Left lobe of liver (tissue), 2 donors: ENCODE measurements around the gene MOV10L1. TPM values are rescaled to one million over a fixed set of nuclear protein-coding genes. Genes with fewer than 3 reads are reported as not detected.
"Not testable (repeated sequence)": the region's sequence is repeated elsewhere in the genome, so short reads cannot be mapped to it uniquely, and the experiment has no call there.

Experiments
- ATAC-seq: fragments of 200-7000 bp; cut with Tn5 transposase; one replicate; pipeline ENCODE4 v1.9.1; 2020; ENCODE audit warnings: mild to moderate bottlenecking, moderate library complexity
- DNase-seq: peaks from one replicate; pipeline ENCODE4 v3.0.0-alpha.2; 2020; ENCODE audit warnings: low spot score
- total RNA-seq: library from RNA; stranded (reverse); gene quantifications from one replicate; pipeline ENCODE4 v1.2.1, GENCODE V29; 2021
- donor health status: DM: no; HTN: no; CAD: no; lungs with moderate emphysema.
- donor health status: DM: no; HTN: yes; CAD: no.

Gene MOV10L1
- total RNA-seq, 1 donor from 2014 or later, result not detected

DNA sequence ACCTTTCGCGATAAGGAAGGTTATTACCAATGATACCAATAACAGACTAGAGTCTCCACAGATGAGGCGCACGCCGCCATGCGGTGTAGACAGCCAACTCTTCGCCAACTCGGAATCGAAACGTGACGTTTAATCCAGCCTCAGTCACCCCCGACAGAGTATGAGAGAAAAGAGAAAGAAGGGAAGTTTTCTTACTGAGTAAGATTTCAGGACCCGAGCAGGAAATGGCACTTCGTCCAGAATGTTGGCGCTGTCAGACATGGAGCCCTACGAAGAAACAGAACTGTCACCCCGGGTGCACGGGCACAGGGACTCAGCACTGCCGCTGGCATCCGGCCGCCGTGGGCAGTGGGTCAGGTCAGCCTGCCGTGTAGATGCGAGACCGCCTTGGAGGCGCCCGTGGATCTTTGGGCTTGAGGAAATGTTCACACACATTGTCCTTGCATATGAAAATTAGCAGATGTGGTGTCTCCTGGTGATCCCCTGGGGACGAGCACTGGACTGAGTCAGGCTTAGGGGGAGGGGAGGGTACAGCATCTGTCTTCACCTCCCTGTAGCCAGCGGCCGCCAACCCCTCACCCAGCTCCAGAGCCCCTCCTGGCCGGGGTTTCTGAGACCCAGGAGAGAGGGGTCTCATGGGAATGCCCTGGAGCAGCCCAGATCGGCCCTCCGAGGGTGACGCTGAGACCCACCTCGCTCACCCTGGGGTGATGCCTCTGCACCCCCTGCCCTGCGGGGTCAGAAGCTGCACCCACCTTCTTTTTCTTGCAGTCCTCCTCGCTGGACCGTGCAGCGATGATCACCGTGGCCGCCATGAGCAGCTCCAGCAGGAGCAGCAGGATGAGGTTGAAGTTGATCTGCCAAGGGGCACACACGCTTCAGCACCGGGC is 12.9 kb upstream of the MOV10L1 start:
- no peak for DNase-seq
- no peak for ATAC-seq

DNA sequence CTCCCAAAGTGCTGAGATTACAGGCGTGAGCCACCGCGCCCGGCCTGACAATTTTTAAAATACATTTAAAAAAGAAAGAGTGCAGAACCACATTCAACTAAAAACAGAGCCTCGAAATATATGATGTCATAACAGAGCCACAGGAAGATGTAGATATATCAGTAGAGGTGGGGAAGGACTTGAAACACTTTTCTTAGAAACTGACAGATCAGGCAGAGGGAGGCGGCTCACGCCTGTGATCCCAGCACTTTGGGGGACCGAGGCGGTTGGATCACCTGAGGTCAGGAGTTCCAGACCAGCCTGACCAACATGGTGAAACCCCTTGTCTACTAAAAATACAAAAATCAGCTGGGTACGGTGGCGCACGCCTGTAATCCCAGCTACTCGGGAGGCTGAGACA is 11.6 kb upstream of the MOV10L1 start:
- DNase-seq (no peak), ATAC-seq (no peak)

DNA sequence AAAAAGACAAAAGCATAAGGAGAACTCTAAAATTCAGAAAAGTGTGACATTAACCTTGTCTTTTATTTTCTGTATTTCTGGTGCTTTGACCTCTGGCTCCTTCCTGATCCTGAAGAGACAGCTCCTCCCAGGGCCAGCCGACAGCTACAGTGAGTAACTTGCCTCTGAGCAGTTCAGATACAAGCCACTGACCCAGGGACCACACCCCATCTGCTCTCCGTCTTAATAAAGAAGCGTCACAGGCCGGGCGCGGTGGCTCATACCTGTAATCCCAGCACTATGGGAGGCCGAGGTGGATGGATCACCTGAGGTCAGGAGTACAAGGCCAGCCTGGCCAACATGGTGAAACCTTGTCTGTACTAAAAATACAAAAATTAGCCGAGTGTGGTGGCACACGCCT is 11.0 kb upstream of the MOV10L1 start:
- no peak for ATAC-seq
- no peak for DNase-seq

DNA sequence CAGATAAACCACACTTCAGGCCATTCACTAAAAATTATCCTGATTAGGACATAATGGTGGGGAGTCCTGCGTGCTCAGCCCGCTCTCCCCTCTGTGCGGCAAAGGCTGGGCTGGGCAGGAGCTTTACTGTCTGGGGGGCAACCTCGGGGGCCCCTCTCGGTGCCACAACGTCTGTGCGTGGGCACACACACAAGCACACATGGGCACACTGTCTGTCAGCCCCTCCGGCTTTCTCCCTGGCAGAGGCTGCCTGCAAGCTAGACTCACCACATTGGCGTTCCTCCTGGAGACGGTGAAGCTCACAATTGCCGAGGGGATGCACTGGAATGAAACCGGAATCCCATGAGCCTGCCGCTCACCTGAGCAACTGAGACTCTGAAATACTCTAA is 9.7 kb upstream of the MOV10L1 start:
- no peak for ATAC-seq
- DNase-seq, result no peak

DNA sequence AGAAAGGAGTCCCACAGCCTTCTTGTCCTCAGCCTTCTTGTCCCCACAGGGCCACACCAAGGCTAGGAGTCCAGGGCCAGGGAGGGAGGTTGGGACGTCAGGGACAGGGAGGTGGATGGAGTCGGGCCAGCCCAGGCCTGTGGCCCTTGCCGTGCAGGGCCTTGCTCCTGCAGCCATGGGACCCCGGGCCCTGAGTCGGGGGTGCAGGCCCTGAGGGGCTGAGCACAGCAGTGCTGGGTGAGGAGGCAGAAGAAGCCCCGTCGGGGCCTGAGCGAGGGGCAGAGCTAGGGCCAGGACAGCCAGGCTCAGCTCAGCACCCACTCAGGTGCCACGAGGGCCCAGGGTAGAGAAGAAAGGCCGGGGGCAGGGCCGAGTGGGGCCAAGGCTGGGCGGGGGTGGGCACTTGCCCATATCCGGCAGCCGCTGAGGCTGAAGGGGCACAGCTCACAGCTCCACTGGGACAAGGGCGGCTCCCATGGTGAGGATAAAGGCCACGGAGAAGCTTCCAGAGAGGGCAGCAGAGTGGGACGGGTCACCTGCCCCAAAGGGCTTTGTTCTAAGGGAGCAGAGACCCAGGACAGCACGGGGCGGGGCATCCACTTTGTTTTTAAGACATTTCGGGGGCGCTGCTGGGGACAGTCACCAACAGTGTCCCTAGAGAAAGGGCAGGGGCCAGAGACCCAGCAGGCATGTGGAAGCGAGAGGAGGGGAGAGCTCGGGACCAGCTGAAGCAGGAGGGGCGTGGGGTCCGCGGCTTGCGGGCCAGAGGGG is 8.2 kb upstream of the MOV10L1 start:
- no peak for DNase-seq

DNA sequence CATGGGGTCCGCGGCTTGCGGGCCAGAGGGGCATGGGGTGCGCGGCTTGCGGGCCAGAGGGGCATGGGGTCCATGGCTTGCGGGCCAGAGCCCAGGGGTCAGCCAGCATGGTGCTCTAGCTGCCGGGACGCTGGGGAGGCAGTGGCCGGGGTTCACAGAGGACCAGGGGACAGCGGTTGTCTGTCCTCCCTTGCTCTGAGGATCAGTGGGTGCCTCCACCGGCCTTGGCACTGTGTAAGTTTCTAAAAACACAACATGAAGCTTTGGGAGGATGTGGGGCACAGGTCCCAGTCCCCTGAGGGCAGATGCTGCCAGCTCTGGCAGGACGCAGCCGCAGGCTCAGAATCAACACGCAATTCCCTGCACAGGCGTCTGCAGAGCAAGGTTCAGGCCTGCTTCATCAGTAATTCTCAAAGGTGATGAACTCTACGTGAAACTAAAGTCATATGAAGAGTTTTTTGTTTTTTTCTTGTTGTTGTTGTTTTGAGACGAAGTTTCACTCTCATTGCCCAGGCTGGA is 7.5 kb upstream of the MOV10L1 start:
- no peak for ATAC-seq
- no peak for DNase-seq

More for the DNA sequence above, 8.2 kb upstream of the MOV10L1 start:
- ATAC-seq, result no peak

DNA sequence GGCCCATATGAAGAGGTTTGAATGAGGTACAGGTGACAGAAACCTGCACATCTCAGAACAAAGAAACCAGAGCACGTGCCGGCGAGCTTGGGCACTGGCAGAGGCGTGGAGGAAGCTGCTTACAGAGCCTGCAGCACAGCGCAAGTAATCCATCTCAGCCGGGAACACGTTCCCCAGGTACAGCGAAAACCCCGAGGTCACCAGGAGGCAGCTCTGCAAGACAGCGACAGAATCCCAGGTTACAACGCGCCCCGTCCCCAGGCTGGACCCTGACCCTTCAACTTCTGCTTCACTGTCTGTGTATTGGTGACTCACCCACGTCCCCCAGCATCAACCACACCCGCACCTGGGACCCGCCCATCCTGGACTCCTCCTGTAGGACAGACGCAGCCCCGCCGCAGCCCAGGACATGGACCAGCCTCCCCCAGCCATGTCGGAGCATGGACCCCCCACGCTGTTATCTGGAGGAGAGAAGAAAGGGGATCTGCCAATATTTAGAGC is 6.8 kb upstream of the MOV10L1 start:
- DNase-seq (no peak), ATAC-seq (no peak)

DNA sequence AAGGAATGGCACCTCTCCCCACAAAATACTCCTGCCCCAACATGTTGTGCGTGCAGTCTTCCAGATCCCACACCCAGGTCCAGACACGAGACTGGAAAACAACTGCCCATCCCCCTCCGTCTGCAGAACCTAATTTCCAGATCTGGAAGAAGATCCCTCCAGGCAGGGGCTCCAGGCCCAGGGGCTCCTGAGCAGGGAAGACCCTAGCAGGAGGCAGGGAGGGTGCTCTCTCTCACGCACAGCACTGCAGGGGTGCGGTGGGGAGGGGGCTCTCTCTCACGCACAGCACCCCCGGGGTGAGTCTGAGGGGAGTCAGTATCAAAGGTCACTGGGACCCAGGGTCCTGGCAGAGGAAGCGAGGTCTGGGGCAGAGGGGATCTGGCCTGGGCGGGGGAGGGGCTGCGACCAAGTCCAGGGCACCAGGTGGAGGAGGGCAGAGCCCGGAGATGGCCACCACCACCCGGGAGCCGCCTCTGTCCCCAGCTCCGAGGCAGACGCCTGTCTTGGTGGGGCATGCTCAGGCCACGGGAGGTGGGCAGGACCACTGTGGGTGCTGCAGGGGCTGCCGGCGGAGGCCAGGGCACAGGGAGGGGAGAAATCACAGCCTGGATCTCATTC is 6.2 kb upstream of the MOV10L1 start:
- no peak for DNase-seq

DNA sequence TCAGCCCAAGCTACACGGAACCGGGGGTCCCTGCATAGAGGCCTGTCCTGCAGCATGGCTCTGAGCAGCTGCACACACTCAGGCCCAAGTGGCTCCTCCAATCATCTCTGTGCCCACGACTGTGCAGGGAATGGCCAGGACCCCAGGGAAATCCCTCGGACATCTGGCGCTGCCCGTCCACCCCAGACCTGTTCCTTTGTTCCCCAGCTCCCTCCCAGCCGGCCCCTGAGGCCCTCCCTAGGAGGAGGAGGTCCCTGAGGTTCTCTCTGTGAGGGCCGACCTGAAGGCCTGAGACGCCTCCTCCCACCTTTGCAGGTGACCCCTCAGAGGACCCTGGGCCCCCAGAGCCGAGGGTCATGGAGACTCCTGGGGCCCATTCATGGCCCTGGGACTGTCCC is 5.7 kb upstream of the MOV10L1 start:
- no peak for ATAC-seq

More for the DNA sequence above, 6.2 kb upstream of the MOV10L1 start:
- no peak for ATAC-seq

DNA sequence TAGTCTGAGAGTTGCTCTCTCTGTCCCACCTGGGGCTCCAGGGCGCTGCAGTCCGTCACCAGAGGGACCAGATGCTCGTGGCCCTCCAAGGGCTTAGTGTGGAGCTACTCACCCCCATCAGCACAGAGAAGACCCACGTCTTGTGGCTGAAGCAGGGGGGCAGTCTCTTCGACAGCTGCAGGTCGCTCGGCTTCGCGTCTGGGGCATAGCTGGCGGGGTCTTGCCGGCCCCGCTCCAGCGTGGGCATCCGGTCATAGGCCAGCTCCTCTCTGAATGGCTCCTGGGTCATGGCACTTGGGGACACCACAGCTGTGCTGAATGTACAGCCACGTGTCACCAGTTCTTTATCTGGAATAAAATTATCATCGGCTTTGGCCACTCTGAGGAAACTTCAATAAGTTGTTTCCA is 5.2 kb upstream of the MOV10L1 start:
- DNase-seq, result no peak
- no peak for ATAC-seq

More for the DNA sequence above, 5.7 kb upstream of the MOV10L1 start:
- DNase-seq, result no peak

DNA sequence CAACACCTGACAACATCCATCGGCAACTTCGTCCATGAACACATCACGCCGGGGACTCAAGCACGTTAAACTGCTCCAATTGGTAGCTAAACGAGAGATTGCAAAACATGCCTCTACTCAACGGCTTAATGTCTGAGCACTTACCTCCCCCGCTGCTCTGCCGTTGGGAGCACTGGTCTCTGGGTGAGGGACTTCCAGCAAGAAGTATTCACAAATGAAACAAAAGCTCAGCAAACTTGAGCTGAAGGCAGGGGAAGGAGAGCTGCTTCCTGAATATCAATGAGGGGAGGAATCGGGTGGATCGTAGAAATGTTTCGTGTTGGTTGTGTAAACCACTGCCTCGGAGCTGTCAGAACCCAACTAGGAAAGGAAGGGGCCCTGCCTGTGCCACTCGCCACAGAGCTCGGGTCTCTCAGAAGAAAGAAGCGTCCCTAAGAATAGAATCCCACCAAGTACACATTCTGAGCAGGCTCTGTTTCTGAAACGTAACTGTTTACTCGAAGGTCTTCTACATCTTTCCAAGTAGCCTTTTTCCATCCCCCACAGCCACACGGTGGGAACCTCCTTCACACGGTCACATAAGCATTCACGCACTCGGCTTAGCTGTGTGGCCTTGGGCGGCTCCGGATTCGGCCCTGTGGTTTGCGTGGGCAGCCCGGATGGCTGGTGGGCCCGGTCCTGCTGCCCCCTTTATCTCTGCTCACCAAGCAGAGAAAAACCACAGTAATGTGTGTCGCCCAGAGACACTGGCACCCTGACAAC is 4.4 kb upstream of the MOV10L1 start, which contains the start of gene MLC1:
MLC1 (minus strand) TSS at position 216 of the 762 bp plus-strand sequence. CDS start 524 bp downstream, outside the sequence.
- no peak for DNase-seq
- no peak for ATAC-seq

DNA sequence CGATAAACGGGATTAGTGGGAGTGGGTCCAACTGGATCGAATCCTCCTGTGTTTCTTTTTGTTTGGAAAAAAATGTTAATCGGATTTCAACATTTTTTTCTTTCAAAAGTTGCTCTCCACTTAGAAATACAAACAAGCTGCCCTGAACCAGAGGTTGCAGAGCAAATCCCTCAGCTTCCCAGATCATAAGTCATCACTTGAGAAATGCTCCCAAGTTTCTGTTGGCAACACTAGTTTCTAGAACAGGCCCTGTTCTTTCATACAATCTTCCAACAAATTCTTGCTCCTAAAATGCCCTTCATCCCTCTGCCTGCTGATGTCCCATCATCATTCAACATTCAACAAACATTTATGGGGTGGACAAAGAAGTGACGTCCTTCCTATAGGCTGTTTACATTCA is 3.3 kb upstream of the MOV10L1 start:
- ATAC-seq, result no peak
- no peak for DNase-seq

DNA sequence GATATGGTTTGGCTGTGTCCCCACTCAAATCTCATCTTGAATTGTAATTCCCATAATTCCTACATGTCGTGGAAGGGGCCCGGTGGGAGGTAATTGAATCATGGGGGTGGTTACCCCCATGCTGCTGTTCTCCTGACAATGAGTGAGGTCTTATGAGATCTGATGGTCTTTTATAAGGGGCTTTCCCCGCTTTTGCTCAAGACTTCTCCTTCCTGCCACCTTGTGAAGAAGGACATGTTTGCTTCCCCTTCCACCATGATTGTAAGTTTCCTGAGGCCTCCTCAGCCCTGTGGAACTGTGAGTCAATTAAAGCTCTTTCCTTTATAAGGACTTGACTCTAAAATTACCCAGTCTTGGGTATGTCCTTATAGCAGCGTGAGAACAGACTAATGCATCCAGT is 2.8 kb upstream of the MOV10L1 start:
- DNase-seq, ATAC-seq: not testable (repeated sequence)

DNA sequence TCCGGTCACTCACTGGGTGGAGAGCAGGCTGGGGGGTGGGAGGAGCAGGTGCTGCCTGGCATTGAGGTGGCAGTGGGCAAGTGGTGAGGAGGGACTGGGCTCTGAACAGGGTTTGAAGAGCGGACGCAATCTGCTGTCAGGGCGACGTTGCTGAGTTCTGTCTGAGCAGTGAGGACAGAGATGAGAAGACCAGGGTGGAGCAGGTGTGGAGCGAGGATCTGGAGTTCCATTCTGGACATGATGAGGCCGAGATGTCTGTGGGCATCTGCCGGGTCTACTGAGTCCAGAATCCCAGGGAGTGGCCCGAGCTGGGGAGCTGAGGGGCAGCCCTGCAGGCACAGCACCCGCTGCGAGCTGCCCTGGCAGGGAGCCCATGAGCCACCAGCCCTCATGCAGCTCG is 2.2 kb upstream of the MOV10L1 start:
- ATAC-seq (no peak), DNase-seq (no peak)

DNA sequence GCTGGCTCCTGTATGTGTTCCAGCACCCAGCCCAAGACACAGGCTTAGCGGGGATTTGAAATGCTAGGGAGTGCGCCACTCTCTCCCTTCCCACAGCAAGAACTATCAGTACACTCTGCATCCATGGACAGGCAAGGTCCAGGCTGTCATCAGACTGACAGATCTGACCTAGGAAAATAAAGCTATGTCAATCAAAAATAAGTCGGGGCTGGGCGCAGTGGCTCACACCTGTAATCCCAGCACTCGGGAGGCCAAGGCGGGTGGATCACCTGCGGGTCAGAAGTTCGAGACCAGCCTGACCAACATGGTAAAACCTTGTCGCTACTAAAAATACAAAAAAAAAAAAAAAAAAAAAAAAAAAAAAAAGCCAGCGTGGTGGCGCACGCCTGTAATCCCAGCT is 1.7 kb upstream of the MOV10L1 start:
- DNase-seq (no peak), ATAC-seq (no peak)

DNA sequence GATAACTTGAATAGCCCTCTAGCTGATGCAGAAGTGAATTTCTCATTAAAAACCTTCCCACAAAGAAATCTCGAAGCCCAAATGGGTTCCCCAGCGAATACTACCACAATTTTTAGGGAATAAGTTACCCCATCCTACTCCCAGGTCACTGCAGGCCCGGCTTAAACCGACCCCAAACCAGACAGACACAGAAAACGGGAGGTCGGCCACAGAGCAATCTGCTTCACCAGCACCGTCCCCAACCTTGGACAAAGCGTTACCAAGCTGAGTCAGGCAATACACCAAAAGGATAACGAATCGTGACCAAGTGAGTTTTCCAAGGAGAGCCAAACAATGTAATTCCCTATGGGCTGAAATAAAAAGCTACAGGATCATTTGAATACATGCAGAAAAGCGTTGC is 575 bp upstream of the MOV10L1 start:
- DNase-seq (no peak), ATAC-seq (no peak)

DNA sequence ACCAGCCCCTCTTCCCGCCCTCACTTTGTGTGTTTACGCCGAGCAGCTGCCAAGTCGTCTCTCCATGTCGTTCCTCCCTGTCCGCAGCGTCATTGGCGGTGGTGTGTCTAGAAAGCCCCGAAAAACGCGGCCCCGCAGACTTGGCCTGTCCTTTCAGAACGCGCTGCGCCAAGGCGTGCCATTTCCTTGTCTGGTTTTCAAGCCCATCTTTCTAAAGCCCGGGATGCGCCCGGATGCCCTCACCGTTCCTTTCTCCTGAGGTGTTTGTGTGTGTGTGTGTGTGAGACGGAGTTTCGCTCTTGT is 557 bp downstream of the MOV10L1 start:
- ATAC-seq (no peak), DNase-seq (no peak)

DNA sequence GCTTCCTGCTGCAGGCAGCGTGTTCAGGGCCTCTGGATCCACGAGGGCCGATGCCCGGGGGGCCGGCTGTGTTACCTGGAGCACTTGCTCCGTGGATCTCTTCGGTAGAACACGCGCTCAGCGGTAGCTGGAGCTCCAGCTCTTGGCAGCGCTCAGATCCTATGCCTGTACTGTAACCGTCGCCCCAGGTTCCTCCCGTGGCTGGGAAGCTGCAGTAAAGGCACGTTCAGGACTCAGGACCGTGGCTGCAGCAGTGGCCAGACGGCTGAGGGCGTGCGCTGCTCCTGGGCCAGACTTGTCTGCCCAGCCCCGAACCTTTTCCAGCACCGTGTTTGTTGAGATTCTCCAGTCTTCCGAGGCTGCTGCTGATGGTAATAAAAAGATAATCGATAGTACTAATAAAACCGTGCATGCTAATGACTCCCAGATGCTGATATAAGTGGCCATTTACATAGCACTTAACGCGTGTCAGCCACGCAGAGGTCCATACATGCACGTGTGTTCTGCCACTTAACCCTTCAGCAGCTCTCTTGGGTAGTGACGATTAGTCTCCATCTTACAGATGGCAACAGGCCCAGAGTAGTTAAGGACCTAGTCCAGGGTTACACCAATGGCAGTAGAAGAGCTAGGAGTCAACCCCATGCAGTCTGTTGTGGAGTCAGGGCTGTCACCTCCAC is 1.4 kb downstream of the MOV10L1 start:
- ATAC-seq (no peak), DNase-seq (no peak)

DNA sequence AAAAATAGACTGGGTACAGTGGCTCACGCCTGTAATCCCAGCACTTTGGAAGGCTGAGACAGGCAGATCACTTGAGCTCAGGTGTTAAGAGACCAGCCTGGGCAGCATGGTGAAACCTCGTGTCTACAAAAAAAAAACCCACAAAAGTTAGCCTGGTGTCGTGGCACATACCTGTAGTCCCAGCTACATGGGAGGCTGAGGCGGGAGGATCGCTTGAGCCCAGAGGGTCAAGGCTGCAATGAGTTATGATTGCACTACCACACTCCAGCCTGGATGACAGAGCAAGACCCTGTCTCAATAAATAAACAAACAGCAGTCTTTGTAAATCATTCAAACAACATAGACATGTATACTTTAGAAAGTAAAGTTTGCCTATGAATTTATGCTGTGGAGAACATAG is 2.5 kb downstream of the MOV10L1 start:
- no peak for ATAC-seq
- no peak for DNase-seq

DNA sequence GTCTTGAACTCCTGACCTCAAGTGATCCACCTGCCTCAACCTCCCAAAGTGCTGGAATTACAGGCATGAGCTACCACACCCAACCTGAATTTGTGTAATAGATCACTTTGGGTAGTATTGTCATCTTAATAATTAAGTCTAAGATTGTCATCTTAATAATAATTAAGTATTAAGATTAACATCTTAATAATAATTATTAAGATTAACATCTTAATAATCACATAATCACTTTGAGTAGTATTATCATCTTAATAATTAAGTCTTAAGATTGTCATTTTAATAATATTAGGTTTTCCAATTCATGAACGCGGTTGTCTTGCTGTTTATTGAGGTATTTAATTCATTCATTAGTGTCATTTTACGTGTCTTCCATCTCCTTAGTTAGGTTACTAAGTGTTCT is 8.2 kb downstream of the MOV10L1 start:
- ATAC-seq, result no peak
- DNase-seq, result no peak
